Measurements from ENCODE around the gene UBE2E1.
"Not testable (repeated sequence)": the region's sequence is repeated elsewhere in the genome, so short reads cannot be mapped to it uniquely, and the experiment has no call there.

Gene UBE2E1

GRCh38 chr3:23859012-23859743, 53.4 kb downstream of the UBE2E1 start:
- DNase-seq = no peak

- no peak for DNase-seq
Measured at GRCh38 chr3:23859839-23860382, 54.2 kb downstream of the UBE2E1 start.

- DNase-seq = no peak
Measured at GRCh38 chr3:23861689-23862088, 55.9 kb downstream of the UBE2E1 start.

GRCh38 chr3:23863060-23863459, 57.3 kb downstream of the UBE2E1 start:
- DNase-seq = no peak

- DNase-seq = no peak
Measured at GRCh38 chr3:23864931-23865330, 59.2 kb downstream of the UBE2E1 start.

GRCh38 chr3:23865595-23866396, 60.0 kb downstream of the UBE2E1 start:
- DNase-seq = no peak

GRCh38 chr3:23867400-23867799, 61.6 kb downstream of the UBE2E1 start:
- DNase-seq = no peak

GRCh38 chr3:23867838-23868237, 62.1 kb downstream of the UBE2E1 start:
- no peak for DNase-seq

- DNase-seq = no peak
Measured at GRCh38 chr3:23869977-23870662, 64.4 kb downstream of the UBE2E1 start.

GRCh38 chr3:23870663-23871043, 64.9 kb downstream of the UBE2E1 start:
- DNase-seq = not testable (repeated sequence)

- not testable (repeated sequence) for DNase-seq
Measured at GRCh38 chr3:23871361-23871760, 65.6 kb downstream of the UBE2E1 start.

GRCh38 chr3:23872330-23872729, 66.6 kb downstream of the UBE2E1 start:
- DNase-seq = no peak

GRCh38 chr3:23873941-23874340, 68.2 kb downstream of the UBE2E1 start:
- DNase-seq = no peak

GRCh38 chr3:23874359-23875112, 68.8 kb downstream of the UBE2E1 start:
- DNase-seq = no peak

- no peak for DNase-seq
Measured at GRCh38 chr3:23875113-23875725, 69.5 kb downstream of the UBE2E1 start.

GRCh38 chr3:23876923-23877322, 71.2 kb downstream of the UBE2E1 start:
- DNase-seq = no peak

GRCh38 chr3:23877329-23877980, 71.7 kb downstream of the UBE2E1 start:
- DNase-seq = no peak

- no peak for DNase-seq
Measured at GRCh38 chr3:23879485-23879884, 73.7 kb downstream of the UBE2E1 start.

- DNase-seq = no peak
Measured at GRCh38 chr3:23880703-23881339, 75.1 kb downstream of the UBE2E1 start.

GRCh38 chr3:23881993-23882392, 76.2 kb downstream of the UBE2E1 start:
- not testable (repeated sequence) for DNase-seq

- no peak for DNase-seq
Measured at GRCh38 chr3:23882487-23882918, 76.7 kb downstream of the UBE2E1 start.

All from stimulated activated CD4-positive, alpha-beta T cell treated with anti-CD3 and anti-CD28 coated beads, Interleukin-2, amount 100 ng/mL, for 48 hours (primary cell).